ENCODE results near the gene RUBCNL. TPM values are rescaled to one million over a fixed set of nuclear protein-coding genes. Genes with fewer than 3 reads are reported as not detected.
"Not testable (repeated sequence)": the region's sequence is repeated elsewhere in the genome, so short reads cannot be mapped to it uniquely, and the experiment has no call there.

Gene RUBCNL, protein sequence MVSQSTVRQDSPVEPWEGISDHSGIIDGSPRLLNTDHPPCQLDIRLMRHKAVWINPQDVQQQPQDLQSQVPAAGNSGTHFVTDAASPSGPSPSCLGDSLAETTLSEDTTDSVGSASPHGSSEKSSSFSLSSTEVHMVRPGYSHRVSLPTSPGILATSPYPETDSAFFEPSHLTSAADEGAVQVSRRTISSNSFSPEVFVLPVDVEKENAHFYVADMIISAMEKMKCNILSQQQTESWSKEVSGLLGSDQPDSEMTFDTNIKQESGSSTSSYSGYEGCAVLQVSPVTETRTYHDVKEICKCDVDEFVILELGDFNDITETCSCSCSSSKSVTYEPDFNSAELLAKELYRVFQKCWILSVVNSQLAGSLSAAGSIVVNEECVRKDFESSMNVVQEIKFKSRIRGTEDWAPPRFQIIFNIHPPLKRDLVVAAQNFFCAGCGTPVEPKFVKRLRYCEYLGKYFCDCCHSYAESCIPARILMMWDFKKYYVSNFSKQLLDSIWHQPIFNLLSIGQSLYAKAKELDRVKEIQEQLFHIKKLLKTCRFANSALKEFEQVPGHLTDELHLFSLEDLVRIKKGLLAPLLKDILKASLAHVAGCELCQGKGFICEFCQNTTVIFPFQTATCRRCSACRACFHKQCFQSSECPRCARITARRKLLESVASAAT
- 1.8 TPM in 2 replicates for total RNA-seq (2014; rRNA removed; shearing (Covaris generic))

DNA sequence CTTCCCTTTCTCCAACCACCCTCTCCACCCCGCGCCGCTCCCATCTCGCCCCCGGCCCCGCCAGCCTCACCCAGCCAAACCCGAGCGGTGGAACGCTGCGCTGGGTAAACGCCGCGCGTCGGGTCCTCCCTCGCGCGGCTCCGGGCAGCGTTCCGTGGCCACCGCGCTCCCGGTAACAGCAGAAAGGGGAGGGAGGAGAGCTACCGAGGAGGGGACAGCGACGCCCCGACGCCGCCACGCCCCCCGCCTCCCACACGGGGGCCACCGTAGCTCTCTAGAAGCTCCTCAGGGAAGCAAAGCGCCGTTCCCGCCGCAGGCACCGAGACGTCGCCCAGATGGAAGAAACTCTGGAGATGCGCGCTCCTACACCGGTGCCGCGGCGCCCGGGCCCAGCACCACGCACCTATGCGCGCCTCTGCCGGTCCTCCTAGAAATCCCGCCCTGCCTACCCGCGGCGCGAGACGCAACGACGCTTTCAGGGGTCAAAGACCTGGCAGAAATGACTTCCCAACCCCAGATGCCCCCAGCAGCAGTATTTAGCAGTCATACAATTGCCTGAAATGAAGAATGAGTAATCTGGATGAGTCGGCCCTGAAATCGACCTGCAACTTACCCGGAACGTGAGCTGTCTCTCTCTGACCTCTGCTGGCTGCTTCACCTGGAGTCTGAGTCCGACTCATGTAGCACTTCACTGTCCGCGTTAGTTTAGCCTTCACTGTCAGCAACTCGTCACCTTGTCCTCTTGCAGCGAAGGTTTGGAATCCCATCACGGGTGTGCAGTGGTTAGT, at the start of gene RUBCNL:
Gene RUBCNL, minus strand, starts transcription at position 189 of the 788 bp plus-strand sequence. CDS start 14,777 bp downstream, outside the sequence.
- H3K9me3 ChIP-seq (replicated peaks), result no peaks in the 10 kb centered on the region
- H3K27me3 ChIP-seq, result no peaks in the 10 kb centered on the region
- H3K36me3 ChIP-seq, result no peaks in the 10 kb centered on the region
- DNase-seq, result no peak
- H3K4me3 ChIP-seq, result peak within 1 kb of the TSS; percentile 46
- peaks cover 43% of the 10 kb centered on the region for H3K4me1 ChIP-seq
- H3K27ac ChIP-seq, result no peak within 1 kb of the TSS

DNA sequence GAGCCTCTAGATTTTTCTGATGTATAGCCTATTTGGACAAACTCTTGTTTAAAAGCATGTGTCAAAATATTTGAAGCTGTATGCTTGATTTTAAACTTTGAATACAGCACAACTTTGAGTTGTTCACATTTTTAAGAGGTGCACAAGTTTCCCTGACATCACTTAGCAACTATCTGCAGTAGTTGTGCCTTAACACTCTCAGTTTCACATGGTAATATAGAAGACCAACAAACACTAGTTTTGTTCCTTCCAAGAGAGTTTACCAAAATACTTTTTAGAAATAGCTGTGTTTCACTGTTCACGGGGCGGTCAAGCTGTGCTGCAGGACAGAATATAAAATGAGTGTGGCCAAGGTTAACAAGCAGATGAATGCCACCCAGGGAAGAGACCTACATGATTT, 42.5 kb upstream of the RUBCNL start:
- not testable (repeated sequence) for H3K9me3 ChIP-seq (replicated peaks); H3K36me3 ChIP-seq; DNase-seq; H3K4me1 ChIP-seq; H3K27ac ChIP-seq; H3K27me3 ChIP-seq; H3K4me3 ChIP-seq

DNA sequence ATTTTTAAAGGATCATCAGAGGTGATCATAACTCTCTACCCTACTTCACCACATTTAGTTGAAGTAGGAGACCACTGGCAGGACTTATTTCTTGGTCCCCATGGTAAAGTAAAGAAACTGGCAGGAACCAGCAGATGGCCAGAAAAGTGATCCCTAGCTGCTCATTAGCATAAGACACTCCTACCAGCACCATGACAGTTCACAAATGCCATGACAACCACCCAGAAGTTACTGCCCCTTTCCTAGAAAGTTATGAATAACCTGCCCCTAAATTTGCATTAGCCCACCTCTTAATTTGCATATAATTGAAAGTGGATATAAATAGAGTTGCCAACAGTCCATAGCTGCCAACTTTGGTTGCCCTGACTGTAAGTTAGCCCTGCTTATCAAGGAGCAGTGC, 18.4 kb upstream of the RUBCNL start:
- H3K27ac ChIP-seq, result no peak overlapping the region
- no peak for DNase-seq
- no peak overlapping the region for H3K4me3 ChIP-seq
- no peaks in the 10 kb centered on the region for H3K27me3 ChIP-seq
- H3K9me3 ChIP-seq (replicated peaks), result 0 out of 2 replicates have a peak, but pooled peaks cover 4% of the 10 kb centered on the region
- H3K4me1 ChIP-seq, result no peaks in the 10 kb centered on the region
- H3K36me3 ChIP-seq, result no peaks in the 10 kb centered on the region

DNA sequence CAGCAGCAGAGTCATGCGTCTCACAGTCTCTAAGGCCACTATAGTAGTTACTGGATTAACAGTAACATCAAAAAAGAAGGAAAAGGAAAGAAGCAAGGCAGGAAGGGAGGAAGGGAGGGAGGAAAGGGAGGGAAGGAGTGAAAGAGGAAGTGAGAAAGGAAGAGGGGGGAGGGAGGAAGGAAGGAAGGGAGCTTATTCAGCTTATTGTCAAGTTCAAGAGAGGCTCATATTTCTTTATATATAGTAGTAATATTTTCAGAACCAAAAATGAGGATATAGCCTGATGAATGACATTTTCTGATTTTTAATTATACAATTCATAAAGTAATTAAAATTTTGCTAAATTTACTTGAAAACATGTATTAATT, 17.7 kb upstream of the RUBCNL start:
- no peaks in the 10 kb centered on the region for H3K27me3 ChIP-seq
- DNase-seq, result no peak
- no peaks in the 10 kb centered on the region for H3K4me1 ChIP-seq
- no peaks in the 10 kb centered on the region for H3K36me3 ChIP-seq
- H3K9me3 ChIP-seq (replicated peaks), result 0 out of 2 replicates have a peak, but pooled peaks cover 4% of the 10 kb centered on the region
- H3K4me3 ChIP-seq, result no peak overlapping the region
- H3K27ac ChIP-seq, result no peak overlapping the region

DNA sequence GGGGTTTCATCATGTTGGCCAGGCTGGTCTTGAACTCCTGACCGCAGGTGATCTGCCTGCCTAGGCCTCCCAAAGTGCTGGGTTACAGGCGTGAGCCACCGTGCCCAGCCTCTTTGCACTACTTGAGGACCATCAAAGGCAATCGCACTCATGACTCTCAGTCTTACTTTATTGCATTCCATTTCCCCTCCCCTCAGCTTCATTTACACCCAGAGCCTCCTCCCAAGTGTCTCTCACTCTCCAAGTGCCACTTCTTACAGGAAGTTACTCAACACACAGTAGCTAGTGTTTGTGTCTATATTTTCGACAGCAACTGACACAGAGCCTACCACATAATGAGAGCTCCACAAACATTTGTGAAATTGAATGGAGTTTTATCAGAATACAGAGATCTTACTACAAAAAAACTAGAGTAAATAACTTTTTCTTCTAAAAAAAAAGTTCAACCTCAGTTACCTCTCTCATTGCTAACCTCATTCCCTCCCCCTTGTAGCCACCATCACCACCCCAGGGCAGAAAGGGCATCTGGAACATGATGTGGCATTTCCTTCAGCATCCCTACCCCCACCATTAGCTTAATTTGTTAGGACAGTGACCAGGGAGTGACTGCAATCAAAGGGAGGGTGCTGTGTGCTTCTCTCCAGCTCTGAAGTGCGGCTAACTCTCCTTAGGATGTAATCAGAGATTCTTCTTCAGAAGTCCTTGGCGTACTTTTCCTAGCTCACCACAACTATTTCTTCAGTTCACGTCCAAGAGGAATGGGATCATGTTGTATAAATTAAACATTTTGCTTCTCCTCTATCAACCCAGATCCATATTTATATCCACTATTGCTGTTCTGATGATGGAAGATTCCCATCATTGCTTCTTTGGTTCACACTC, 17.0 kb upstream of the RUBCNL start:
- H3K27me3 ChIP-seq, result no peaks in the 10 kb centered on the region
- no peaks in the 10 kb centered on the region for H3K36me3 ChIP-seq
- no peak overlapping the region for H3K27ac ChIP-seq

DNA sequence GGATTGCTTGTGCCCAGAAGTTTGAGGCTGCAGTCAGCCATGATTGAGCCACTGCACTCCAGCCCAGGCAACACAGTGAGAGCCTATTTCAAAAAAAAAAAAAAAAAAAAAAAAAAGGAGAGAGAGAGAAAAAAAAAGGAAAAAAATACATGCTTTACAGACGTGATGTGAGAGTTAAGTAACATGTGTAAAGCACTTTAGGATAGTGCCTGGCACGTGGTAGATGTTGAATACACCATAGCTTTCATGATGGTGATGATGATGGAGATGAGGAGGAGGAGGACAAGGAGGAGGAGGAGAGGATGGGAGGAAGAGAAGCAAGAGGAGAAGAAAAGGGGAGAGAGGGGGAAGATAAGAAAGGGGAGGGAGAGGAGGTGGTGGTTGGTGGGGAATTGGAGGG, 15.1 kb upstream of the RUBCNL start:
- Histone ChIP-seq H3K4me3 (no peak overlapping the region), H3K27me3 (no peaks in the 10 kb centered on the region), H3K4me1 (no peaks in the 10 kb centered on the region), H3K36me3 (no peaks in the 10 kb centered on the region), H3K9me3 (replicated peaks) (0 out of 2 replicates have a peak, but pooled peaks cover 4% of the 10 kb centered on the region), H3K27ac (no peak overlapping the region)
- no peak for DNase-seq

More for the DNA sequence above, 17.0 kb upstream of the RUBCNL start:
- DNase-seq, result no peak
- 0 out of 2 replicates have a peak, but pooled peaks cover 4% of the 10 kb centered on the region for H3K9me3 ChIP-seq (replicated peaks)
- no peaks in the 10 kb centered on the region for H3K4me1 ChIP-seq
- no peak overlapping the region for H3K4me3 ChIP-seq

DNA sequence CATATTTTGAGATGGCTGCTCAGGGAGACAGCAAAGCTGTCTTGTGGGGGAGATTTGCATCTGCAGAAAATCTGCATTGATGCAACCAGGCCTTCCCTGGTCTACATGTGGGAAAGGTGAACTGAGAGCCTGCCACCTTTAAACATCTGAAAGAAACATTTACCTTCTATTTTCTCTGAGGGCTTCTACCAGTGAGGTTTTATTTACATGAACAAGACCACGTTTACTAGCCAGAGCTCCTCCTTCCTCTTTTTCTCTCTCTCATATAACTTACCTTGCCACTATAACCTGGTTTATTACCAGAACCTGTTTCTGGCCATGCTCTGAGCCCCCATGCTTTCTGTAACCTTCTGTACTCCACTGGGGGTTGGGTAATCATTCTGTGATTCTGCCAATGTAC, 14.4 kb upstream of the RUBCNL start:
- no peaks in the 10 kb centered on the region for H3K27me3 ChIP-seq
- no peaks in the 10 kb centered on the region for H3K36me3 ChIP-seq
- DNase-seq, result no peak
- no peak overlapping the region for H3K4me3 ChIP-seq
- no peaks in the 10 kb centered on the region for H3K4me1 ChIP-seq
- no peak overlapping the region for H3K27ac ChIP-seq
- H3K9me3 ChIP-seq (replicated peaks), result 0 out of 2 replicates have a peak, but pooled peaks cover 4% of the 10 kb centered on the region

GRCh38 chr13:46396341-46396740, 9.3 kb upstream of the RUBCNL start:
- Histone ChIP-seq H3K4me1 (peaks cover 21% of the 10 kb centered on the region), H3K36me3 (no peaks in the 10 kb centered on the region), H3K27me3 (no peaks in the 10 kb centered on the region), H3K9me3 (replicated peaks) (no peaks in the 10 kb centered on the region), H3K4me3 (no peak overlapping the region), H3K27ac (no peak overlapping the region)
- no peak for DNase-seq

- Histone ChIP-seq H3K4me1 (peaks cover 43% of the 10 kb centered on the region), H3K27ac (peak overlapping the region; percentile 17; the same call in 1 of the 2 replicates), H3K9me3 (replicated peaks) (no peaks in the 10 kb centered on the region), H3K4me3 (no peak overlapping the region), H3K27me3 (no peaks in the 10 kb centered on the region), H3K36me3 (no peaks in the 10 kb centered on the region)
- DNase-seq, result peak; percentile 22 to 68
Measured at GRCh38 chr13:46392967-46393366, 5.9 kb upstream of the RUBCNL start.

GRCh38 chr13:46389457-46390451, 2.7 kb upstream of the RUBCNL start:
- peak; percentile 81 to 92 for DNase-seq
- H3K27ac ChIP-seq, result peak overlapping the region; percentile 76

GRCh38 chr13:46388846-46389245, 1.8 kb upstream of the RUBCNL start:
- H3K36me3 ChIP-seq, result no peaks in the 10 kb centered on the region
- H3K27ac ChIP-seq, result peak overlapping the region; percentile 76

More at GRCh38 chr13:46389457-46390451, 2.7 kb upstream of the RUBCNL start:
- Histone ChIP-seq H3K36me3 (no peaks in the 10 kb centered on the region), H3K27me3 (no peaks in the 10 kb centered on the region), H3K9me3 (replicated peaks) (no peaks in the 10 kb centered on the region), H3K4me1 (peaks cover 43% of the 10 kb centered on the region), H3K4me3 (no peak overlapping the region)

DNA sequence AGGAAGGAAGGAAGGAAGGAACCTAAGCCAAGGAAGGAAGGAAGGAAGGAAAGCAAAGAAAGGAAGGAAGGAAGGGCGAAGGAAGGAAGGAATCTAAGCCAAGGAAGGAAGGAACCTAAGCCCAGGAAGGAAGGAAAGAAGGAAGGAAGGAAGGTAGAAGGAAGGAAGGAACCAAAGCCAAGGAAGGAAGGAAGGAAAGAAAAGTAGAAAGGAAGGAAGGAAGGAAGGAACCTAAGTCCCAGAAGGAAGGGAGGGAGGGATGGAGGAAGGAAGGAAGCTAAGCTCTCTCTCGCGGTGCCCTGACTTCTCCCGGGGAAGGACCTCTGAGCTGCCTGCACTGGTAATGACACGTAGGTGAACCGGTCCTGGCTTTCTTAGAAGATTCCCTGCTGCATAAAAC, 1.3 kb upstream of the RUBCNL start:
- no peaks in the 10 kb centered on the region for H3K9me3 ChIP-seq (replicated peaks)
- H3K36me3 ChIP-seq, result no peaks in the 10 kb centered on the region
- no peak overlapping the region for H3K4me3 ChIP-seq
- no peaks in the 10 kb centered on the region for H3K27me3 ChIP-seq
- H3K4me1 ChIP-seq, result peaks cover 50% of the 10 kb centered on the region
- DNase-seq, result no peak
- H3K27ac ChIP-seq, result no peak overlapping the region; the same call in 1 of the 2 replicates

More at GRCh38 chr13:46388846-46389245, 1.8 kb upstream of the RUBCNL start:
- H3K9me3 ChIP-seq (replicated peaks), result no peaks in the 10 kb centered on the region
- DNase-seq, result no peak
- H3K4me1 ChIP-seq, result peaks cover 49% of the 10 kb centered on the region
- no peaks in the 10 kb centered on the region for H3K27me3 ChIP-seq
- no peak overlapping the region for H3K4me3 ChIP-seq
